Neural cell (in vitro differentiated cells): Measurements from ENCODE around the gene GMPR. TPM values are rescaled to one million over a fixed set of nuclear protein-coding genes. Genes with fewer than 3 reads are reported as not detected.

Source experiments
- H2AFZ ChIP-seq: fragments of 200-600, 300-800 bp; sonication (generic), shearing (Covaris generic); 2 replicates; pipeline ENCODE4 v1.6.0; 2014; ENCODE audit warnings: low read depth, mild to moderate bottlenecking, antibody characterized with exemption, low read length, moderate library complexity
- H3F3A ChIP-seq: fragments of 200-600 bp; shearing (Covaris generic); 2 replicates; pipeline ENCODE4 v1.6.1; 2016; ENCODE audit warnings: mild to moderate bottlenecking, moderate library complexity, mixed read lengths, antibody characterized with exemption, low read length; ENCODE audit not compliant: insufficient read depth, poor library complexity, severe bottlenecking
- H3K27ac ChIP-seq: fragments of 200-600, 300-800 bp; sonication (generic), shearing (Covaris generic); 2 replicates; pipeline ENCODE4 v1.5.1; 2014; ENCODE audit warnings: mild to moderate bottlenecking, low read length, moderate library complexity
- H3K27me3 ChIP-seq: fragments of 300-800, 200-600 bp; sonication (generic), shearing (Covaris generic); 2 replicates; pipeline ENCODE4 v1.6.0; 2014; ENCODE audit warnings: mild to moderate bottlenecking, low read depth, low read length, moderate library complexity; ENCODE audit not compliant: insufficient read depth
- H3K36me3 ChIP-seq: fragments of 300-800, 200-600 bp; sonication (generic), shearing (Covaris generic); 2 replicates; pipeline ENCODE4 v1.5.1; 2014; ENCODE audit warnings: mild to moderate bottlenecking, antibody characterized with exemption, low read length, moderate library complexity; ENCODE audit not compliant: insufficient read depth
- H3K4me2 ChIP-seq: fragments of 300-800, 200-600 bp; sonication (generic), shearing (Covaris generic); 2 replicates; pipeline ENCODE4 v1.6.0; 2014; ENCODE audit warnings: mild to moderate bottlenecking, low read length
- H3K4me3 ChIP-seq: fragments of 300-800, 200-600 bp; sonication (generic), shearing (Covaris generic); 2 replicates; pipeline ENCODE4 v1.5.1; 2014; ENCODE audit warnings: mild to moderate bottlenecking, low read length, moderate library complexity
- H3K79me2 ChIP-seq: fragments of 200-600 bp; shearing (Covaris generic); replicated peaks from 2 replicates; pipeline ENCODE4 v1.6.0; 2014; ENCODE audit warnings: mild to moderate bottlenecking, low read length, moderate library complexity; ENCODE audit not compliant: insufficient read depth
- H3K9ac ChIP-seq: fragments of 300-800, 200-600 bp; sonication (generic), shearing (Covaris generic); 2 replicates; pipeline ENCODE4 v1.6.1; 2016; ENCODE audit warnings: mild to moderate bottlenecking, low read length, mixed read lengths
- H3K9me2 ChIP-seq: fragments of 200-600 bp; shearing (Covaris generic); 2 replicates; pipeline ENCODE4 v1.6.1; 2016; ENCODE audit warnings: mild to moderate bottlenecking, low read length, mixed read lengths; ENCODE audit not compliant: insufficient read depth
- H3K9me3 ChIP-seq: fragments of 200-600, 300-800 bp; sonication (generic), shearing (Covaris generic); 2 replicates; pipeline ENCODE4 v1.6.1; 2016; ENCODE audit warnings: mild to moderate bottlenecking, mixed run types, low read length, moderate library complexity, mixed read lengths
- H4K20me1 ChIP-seq: fragments of 200-600 bp; shearing (Covaris generic); 2 replicates; pipeline ENCODE4 v1.6.1; 2016; ENCODE audit warnings: mild to moderate bottlenecking, mixed run types; ENCODE audit not compliant: insufficient read depth
- CTCF ChIP-seq: fragments of 450-650 bp; IDR thresholded peaks from 2 replicates; pipeline ENCODE4 v1.5.1; 2014; ENCODE audit warnings: antibody characterized with exemption, mild to moderate bottlenecking, moderate library complexity; ENCODE audit not compliant: poor library complexity, severe bottlenecking
- EP300 ChIP-seq: fragments of 450-650 bp; conservative IDR thresholded peaks from 2 replicates; pipeline ENCODE4 v1.6.1; 2014; ENCODE audit warnings: antibody characterized with exemption, mild to moderate bottlenecking, moderate library complexity; ENCODE audit not compliant: poor library complexity, severe bottlenecking
- EZH2 ChIP-seq: fragments of 200-600, 300-800 bp; shearing (Covaris generic), sonication (generic); IDR thresholded peaks from 2 replicates; pipeline ENCODE4 v1.6.1; 2014; ENCODE audit warnings: antibody characterized with exemption, low read length, borderline replicate concordance, mild to moderate bottlenecking; ENCODE audit not compliant: insufficient read depth, poor library complexity, severe bottlenecking
- POLR2AphosphoS5 ChIP-seq: IDR thresholded peaks from 2 replicates; pipeline ENCODE4 v1.6.1; 2012
- RAD21 ChIP-seq: fragments of 450-650 bp; conservative IDR thresholded peaks from 2 replicates; pipeline ENCODE4 v1.6.1; 2014; ENCODE audit warnings: antibody characterized with exemption, mild to moderate bottlenecking, moderate library complexity
- REST ChIP-seq: IDR thresholded peaks from 2 replicates; pipeline ENCODE4 v1.6.1; 2012; ENCODE audit warnings: borderline replicate concordance
- SMC3 ChIP-seq: fragments of 450-650 bp; conservative IDR thresholded peaks from 2 replicates; pipeline ENCODE4 v1.6.1; 2014; ENCODE audit warnings: antibody characterized with exemption, mild to moderate bottlenecking, moderate library complexity; ENCODE audit not compliant: poor library complexity
- TAF1 ChIP-seq: IDR thresholded peaks from 2 replicates; pipeline ENCODE4 v1.6.1; 2012; ENCODE audit warnings: low read depth
- polyA plus RNA-seq: library from polyadenylated mRNA; depleted of rRNA; stranded (reverse); fragments of >200 nt; gene quantifications from 2 replicates; pipeline ENCODE4 v1.2.3, GENCODE V29; 2014

The GMPR gene
- polyA plus RNA-seq, 1 donor from 2014 or later: not detected

- no peak overlapping the region for H3K27ac ChIP-seq
- no peaks in the 10 kb centered on the region for H3K79me2 ChIP-seq
- H3K36me3 ChIP-seq: no peaks in the 10 kb centered on the region
- no peak overlapping the region for H3K4me2 ChIP-seq
- H3K9me3 ChIP-seq: no peaks in the 10 kb centered on the region
- no peaks in the 10 kb centered on the region for H3K9me2 ChIP-seq
- TF ChIP-seq CTCF: no peak
- no peak for TF ChIP-seq POLR2AphosphoS5
- no peak for TF ChIP-seq TAF1
- no peak for TF ChIP-seq EP300
- TF ChIP-seq RAD21: no peak
- H4K20me1 ChIP-seq: no peaks in the 10 kb centered on the region
- peaks cover 10% of the 10 kb centered on the region for H3K27me3 ChIP-seq
- H3K9ac ChIP-seq: no peak overlapping the region
- H2AFZ ChIP-seq: no peak overlapping the region
- no peak overlapping the region for H3K4me3 ChIP-seq
- H3F3A ChIP-seq: no peaks in the 10 kb centered on the region
These were observed 6.1 kb downstream of the GMPR start for GRCh38 chr6:16244446-16244845.

GRCh38 chr6:16244869-16245451 lies 6.6 kb downstream of the GMPR start:
- H3K4me2 ChIP-seq: no peak overlapping the region
- TF ChIP-seq POLR2AphosphoS5 (no peak), CTCF (no peak), EZH2 (no peak), SMC3 (no peak), REST (no peak), RAD21 (no peak), TAF1 (no peak)
- H3K4me3 ChIP-seq: no peak overlapping the region
- H3K9me3 ChIP-seq: no peaks in the 10 kb centered on the region
- no peaks in the 10 kb centered on the region for H3K9me2 ChIP-seq
- H3K36me3 ChIP-seq: no peaks in the 10 kb centered on the region
- H4K20me1 ChIP-seq: no peaks in the 10 kb centered on the region
- no peaks in the 10 kb centered on the region for H3F3A ChIP-seq
- H2AFZ ChIP-seq: no peak overlapping the region
- H3K9ac ChIP-seq: no peak overlapping the region
- no peak overlapping the region for H3K27ac ChIP-seq
- peaks cover 4% of the 10 kb centered on the region for H3K27me3 ChIP-seq
- H3K79me2 ChIP-seq: no peaks in the 10 kb centered on the region
